Measurements from ENCODE around the gene RECQL5.
"Not testable (repeated sequence)": the region's sequence is repeated elsewhere in the genome, so short reads cannot be mapped to it uniquely, and the experiment has no call there.

The RECQL5 gene

GRCh38 chr17:75616521-75617122 lies 50.3 kb downstream of the RECQL5 start:
- DNase-seq (ENCODE audit: low read depth in 2 of 2): no peak

- no peak for DNase-seq (ENCODE audit: low read depth in 2 of 2)
Measured at GRCh38 chr17:75615301-75615700, 51.7 kb downstream of the RECQL5 start.

GRCh38 chr17:75614556-75615270 lies 52.2 kb downstream of the RECQL5 start:
- no peak for DNase-seq (ENCODE audit: low read depth in 2 of 2)

GRCh38 chr17:75614006-75614405 lies 52.9 kb downstream of the RECQL5 start:
- DNase-seq (ENCODE audit: low read depth in 2 of 2): no peak

- DNase-seq (ENCODE audit: low read depth in 2 of 2): no peak
Measured at GRCh38 chr17:75612906-75613626, 53.9 kb downstream of the RECQL5 start.

GRCh38 chr17:75611851-75612429 lies 55.0 kb downstream of the RECQL5 start:
- DNase-seq (ENCODE audit: low read depth in 2 of 2): no peak

- DNase-seq (ENCODE audit: low read depth in 2 of 2): no peak
Measured at GRCh38 chr17:75610103-75610984, 56.6 kb downstream of the RECQL5 start.

GRCh38 chr17:75607086-75607485 lies 59.9 kb downstream of the RECQL5 start:
- DNase-seq (ENCODE audit: low read depth in 2 of 2): no peak

GRCh38 chr17:75605790-75606189 lies 61.2 kb downstream of the RECQL5 start:
- DNase-seq (ENCODE audit: low read depth in 2 of 2): no peak

- DNase-seq (ENCODE audit: low read depth in 2 of 2): no peak
Measured at GRCh38 chr17:75604034-75604695, 62.8 kb downstream of the RECQL5 start.

GRCh38 chr17:75603123-75603522 lies 63.8 kb downstream of the RECQL5 start:
- DNase-seq (ENCODE audit: low read depth in 2 of 2): no peak

- DNase-seq (ENCODE audit: low read depth in 2 of 2): no peak
Measured at GRCh38 chr17:75602644-75603043, 64.3 kb downstream of the RECQL5 start.

GRCh38 chr17:75601057-75601987 lies 65.6 kb downstream of the RECQL5 start:
- DNase-seq (ENCODE audit: low read depth in 2 of 2): peak in 1 of 2 donors; percentile 45

GRCh38 chr17:75596320-75597087 lies 70.5 kb downstream of the RECQL5 start:
- no peak for DNase-seq (ENCODE audit: low read depth in 2 of 2)

GRCh38 chr17:75595920-75596313 lies 71.0 kb downstream of the RECQL5 start:
- no peak for DNase-seq (ENCODE audit: low read depth in 2 of 2)

- no peak for DNase-seq (ENCODE audit: low read depth in 2 of 2)
Measured at GRCh38 chr17:75595284-75595919, 71.6 kb downstream of the RECQL5 start.

GRCh38 chr17:75594499-75595283 lies 72.3 kb downstream of the RECQL5 start:
- no peak for DNase-seq (ENCODE audit: low read depth in 2 of 2)

GRCh38 chr17:75593430-75593829 lies 73.5 kb downstream of the RECQL5 start:
- DNase-seq (ENCODE audit: low read depth in 2 of 2): not testable (repeated sequence)
